ENCODE results near the gene TRMT11.

GRCh38 chr6:126050795-126051194 lies 64.5 kb downstream of the TRMT11 start:
- TF ChIP-seq CTCF (IDR thresholded peaks at IDR 0.05), result no peak
- no peak for TF ChIP-seq POLR2A (IDR thresholded peaks at IDR 0.05)

All from thyroid gland (tissue), 4 donors.